HG03175 (cell line): ENCODE measurements around the gene SLC4A2.
A peak's percentile ranks its signal among the peaks of the same experiment; 100 is the strongest.
"Not testable (repeated sequence)": the region's sequence is repeated elsewhere in the genome, so short reads cannot be mapped to it uniquely, and the experiment has no call there.

Experiments used
- ATAC-seq: cut with Tn5 transposase; IDR thresholded peaks from one replicate; pipeline ENCODE4 v1.9.1; 2021; ENCODE audit warnings: mild to moderate bottlenecking, moderate library complexity; ENCODE audit not compliant: unreplicated experiment

SLC4A2 gene, protein sequence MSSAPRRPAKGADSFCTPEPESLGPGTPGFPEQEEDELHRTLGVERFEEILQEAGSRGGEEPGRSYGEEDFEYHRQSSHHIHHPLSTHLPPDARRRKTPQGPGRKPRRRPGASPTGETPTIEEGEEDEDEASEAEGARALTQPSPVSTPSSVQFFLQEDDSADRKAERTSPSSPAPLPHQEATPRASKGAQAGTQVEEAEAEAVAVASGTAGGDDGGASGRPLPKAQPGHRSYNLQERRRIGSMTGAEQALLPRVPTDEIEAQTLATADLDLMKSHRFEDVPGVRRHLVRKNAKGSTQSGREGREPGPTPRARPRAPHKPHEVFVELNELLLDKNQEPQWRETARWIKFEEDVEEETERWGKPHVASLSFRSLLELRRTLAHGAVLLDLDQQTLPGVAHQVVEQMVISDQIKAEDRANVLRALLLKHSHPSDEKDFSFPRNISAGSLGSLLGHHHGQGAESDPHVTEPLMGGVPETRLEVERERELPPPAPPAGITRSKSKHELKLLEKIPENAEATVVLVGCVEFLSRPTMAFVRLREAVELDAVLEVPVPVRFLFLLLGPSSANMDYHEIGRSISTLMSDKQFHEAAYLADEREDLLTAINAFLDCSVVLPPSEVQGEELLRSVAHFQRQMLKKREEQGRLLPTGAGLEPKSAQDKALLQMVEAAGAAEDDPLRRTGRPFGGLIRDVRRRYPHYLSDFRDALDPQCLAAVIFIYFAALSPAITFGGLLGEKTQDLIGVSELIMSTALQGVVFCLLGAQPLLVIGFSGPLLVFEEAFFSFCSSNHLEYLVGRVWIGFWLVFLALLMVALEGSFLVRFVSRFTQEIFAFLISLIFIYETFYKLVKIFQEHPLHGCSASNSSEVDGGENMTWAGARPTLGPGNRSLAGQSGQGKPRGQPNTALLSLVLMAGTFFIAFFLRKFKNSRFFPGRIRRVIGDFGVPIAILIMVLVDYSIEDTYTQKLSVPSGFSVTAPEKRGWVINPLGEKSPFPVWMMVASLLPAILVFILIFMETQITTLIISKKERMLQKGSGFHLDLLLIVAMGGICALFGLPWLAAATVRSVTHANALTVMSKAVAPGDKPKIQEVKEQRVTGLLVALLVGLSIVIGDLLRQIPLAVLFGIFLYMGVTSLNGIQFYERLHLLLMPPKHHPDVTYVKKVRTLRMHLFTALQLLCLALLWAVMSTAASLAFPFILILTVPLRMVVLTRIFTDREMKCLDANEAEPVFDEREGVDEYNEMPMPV

GRCh38 chr7:151059367-151060112 lies at the start of gene SLC4A2:
TSS of gene SLC4A2 (plus strand) at chr7:151059589. CDS start at chr7:151061988, 2,399 bp downstream.
- peak; percentile 31 for ATAC-seq

- ATAC-seq: no peak
Measured at GRCh38 chr7:151010037-151010306, 49.4 kb upstream of the SLC4A2 start.

GRCh38 chr7:151010307-151011096 lies 48.9 kb upstream of the SLC4A2 start:
- no peak for ATAC-seq

- ATAC-seq: no peak
Measured at GRCh38 chr7:151011097-151011409, 48.3 kb upstream of the SLC4A2 start.

GRCh38 chr7:151011616-151012015 lies 47.8 kb upstream of the SLC4A2 start:
- ATAC-seq: not testable (repeated sequence)

DNA sequence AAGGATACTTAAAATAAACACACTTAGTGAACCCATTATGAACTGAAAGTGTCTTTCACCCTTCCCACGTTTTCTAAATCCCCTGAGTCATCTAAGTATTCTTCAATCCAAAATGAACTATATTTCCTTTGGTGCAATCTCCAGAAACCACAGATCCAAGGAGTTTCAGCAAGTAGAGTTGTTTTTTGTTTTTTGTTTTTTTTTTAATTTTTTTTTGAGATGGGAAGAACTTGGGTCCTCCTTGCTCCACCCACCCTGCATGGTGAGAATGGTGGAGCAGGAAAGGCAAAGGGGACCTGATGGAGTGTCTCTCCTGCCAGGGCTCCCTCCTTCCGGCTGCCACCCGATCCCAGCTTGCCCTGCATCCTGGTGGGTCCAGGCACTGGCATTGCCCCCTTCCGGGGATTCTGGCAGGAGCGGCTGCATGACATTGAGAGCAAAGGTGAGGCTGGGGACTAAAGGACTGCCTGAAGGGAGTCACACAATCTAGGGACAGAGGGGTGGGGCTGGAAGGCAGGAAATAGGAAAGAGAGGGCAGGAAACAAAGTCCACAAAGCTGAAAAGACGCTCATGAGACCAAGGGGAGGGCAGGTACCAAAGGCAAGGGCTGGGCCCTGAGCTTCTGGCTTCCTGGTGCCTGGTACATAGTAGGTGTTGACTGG lies 47.2 kb upstream of the SLC4A2 start:
- no peak for ATAC-seq

DNA sequence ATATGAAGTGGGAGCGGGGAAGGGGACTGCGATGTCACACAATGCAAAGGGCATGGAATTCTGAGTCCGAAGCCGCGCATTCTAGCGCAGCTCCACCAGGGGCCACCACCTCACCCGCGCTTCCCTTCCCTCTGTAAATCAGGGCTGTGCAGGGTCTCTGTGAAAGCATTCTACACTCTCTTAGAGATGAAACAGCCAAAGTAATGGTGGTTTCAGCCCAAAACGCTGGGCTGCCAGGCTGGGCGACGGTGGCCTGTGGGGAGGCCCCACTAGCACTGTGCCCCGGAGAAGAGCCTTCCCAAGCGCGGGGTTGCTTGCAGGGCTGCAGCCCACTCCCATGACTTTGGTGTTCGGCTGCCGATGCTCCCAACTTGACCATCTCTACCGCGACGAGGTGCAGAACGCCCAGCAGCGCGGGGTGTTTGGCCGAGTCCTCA lies 46.5 kb upstream of the SLC4A2 start:
- no peak for ATAC-seq

DNA sequence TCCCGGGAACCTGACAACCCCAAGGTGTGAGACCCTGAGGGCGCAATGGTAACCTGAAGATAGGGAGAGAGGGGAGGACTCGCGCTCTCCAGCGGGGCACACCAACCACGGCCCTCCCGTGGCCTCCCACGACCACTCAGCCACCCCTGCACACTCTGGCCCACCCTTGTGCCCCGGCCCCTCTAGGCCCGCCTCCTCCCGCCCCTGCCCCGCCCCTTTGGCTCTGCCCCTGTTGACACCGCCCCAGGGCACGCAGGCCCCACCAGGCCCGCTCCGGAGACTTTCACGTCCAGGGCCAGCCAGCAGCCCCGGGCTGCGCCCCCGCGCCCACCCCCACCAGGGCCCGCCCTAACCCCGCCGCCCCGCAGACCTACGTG lies 46.0 kb upstream of the SLC4A2 start:
- ATAC-seq: no peak

DNA sequence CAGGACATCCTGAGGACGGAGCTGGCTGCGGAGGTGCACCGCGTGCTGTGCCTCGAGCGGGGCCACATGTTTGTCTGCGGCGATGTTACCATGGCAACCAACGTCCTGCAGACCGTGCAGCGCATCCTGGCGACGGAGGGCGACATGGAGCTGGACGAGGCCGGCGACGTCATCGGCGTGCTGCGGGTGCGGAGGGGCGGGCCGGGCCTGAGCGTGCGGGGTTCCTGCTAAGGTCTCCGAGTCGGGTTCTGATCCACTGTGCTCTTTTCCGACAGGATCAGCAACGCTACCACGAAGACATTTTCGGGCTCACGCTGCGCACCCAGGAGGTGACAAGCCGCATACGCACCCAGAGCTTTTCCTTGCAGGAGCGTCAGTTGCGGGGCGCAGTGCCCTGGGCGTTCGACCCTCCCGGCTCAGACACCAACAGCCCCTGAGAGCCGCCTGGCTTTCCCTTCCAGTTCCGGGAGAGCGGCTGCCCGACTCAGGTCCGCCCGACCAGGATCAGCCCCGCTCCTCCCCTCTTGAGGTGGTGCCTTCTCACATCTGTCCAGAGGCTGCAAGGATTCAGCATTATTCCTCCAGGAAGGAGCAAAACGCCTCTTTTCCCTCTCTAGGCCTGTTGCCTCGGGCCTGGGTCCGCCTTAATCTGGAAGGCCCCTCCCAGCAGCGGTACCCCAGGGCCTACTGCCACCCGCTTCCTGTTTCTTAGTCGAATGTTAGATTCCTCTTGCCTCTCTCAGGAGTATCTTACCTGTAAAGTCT lies 45.5 kb upstream of the SLC4A2 start:
- peak; percentile 62 for ATAC-seq

DNA sequence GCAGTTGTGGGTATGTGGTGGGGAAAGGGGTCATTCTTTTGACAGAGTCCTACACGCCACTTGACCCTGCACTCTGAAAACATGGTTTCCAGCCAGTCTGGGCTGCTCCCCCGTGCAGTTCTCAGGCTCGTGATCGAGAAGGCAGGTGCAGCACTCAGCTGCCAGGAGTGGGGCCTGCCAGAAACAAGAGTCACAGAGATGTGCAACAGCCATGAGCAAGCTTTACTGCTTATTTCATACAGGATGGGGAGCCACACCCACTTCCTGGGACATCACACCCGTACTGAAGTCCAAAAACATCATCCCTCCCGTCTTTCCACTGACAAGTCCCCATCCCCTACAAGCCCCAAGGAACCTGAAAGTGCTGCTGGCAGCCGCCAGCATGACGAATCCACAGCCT lies 44.4 kb upstream of the SLC4A2 start:
- ATAC-seq: no peak

DNA sequence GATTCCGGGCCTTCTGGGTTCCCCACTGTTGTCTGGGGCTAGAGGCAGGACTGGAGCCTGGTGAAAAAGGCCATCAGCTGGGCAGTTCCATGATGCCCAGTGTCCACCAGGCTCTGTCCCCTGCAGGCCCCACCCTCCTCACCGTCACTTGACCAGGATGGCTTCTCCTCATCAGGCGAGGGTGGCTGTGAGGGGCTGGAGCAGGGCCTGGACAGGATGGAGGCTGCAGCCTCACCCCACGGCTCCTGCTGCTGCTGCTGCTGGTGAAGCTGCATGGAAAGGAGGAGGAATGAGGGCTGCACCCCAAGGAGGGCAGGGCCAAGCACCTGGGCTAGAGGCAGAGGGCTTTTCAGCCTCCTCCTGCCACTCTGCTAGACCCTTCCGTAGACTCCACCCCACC lies 43.4 kb upstream of the SLC4A2 start:
- no peak for ATAC-seq

GRCh38 chr7:151016505-151016904 lies 42.9 kb upstream of the SLC4A2 start:
- ATAC-seq: no peak

DNA sequence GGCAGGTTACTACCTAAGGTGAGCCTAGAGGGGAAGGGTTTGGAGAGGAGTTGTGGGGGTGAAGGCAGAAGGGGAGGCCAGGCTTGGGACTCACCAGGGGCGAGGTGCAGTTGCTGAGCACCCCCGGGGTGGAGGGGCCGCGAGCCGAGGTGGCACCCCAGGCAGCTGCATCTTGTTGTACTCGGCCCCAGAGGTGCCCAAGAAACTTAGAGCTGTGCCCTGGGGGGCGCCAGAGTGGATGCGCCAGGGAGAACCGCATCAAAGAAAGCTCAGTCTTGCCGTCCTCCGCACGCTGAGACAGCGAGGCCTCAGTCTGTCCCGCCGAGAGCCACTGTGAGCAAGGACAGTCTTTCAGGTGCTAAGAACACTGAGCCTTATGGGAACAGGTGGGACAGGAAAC lies 42.4 kb upstream of the SLC4A2 start:
- ATAC-seq: no peak

- ATAC-seq: no peak
Measured at GRCh38 chr7:151017370-151017952, 41.9 kb upstream of the SLC4A2 start.

DNA sequence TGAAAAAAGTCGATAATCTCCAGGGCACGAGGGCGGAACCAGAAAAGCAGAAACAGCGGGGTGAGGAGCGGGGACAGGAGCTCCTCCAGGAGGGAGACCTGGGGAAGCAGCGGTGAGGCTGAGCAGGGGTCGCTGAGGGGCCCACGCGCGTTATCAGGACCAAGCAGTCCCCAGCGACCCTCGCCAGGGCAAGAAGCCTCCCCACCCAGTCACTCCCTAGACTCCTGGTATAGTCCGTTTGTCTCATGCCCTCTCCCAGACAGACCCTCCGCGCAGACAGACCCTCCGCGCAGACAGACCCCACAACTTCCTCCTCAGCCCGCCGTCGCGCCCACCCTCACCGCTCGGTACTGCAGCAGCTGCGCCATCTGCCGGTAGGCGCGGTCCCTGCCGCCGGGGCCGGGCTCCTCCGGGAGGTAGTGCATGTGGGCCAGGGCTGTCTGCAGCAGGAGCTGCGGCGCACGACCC lies 41.4 kb upstream of the SLC4A2 start:
- peak; percentile 53 for ATAC-seq

DNA sequence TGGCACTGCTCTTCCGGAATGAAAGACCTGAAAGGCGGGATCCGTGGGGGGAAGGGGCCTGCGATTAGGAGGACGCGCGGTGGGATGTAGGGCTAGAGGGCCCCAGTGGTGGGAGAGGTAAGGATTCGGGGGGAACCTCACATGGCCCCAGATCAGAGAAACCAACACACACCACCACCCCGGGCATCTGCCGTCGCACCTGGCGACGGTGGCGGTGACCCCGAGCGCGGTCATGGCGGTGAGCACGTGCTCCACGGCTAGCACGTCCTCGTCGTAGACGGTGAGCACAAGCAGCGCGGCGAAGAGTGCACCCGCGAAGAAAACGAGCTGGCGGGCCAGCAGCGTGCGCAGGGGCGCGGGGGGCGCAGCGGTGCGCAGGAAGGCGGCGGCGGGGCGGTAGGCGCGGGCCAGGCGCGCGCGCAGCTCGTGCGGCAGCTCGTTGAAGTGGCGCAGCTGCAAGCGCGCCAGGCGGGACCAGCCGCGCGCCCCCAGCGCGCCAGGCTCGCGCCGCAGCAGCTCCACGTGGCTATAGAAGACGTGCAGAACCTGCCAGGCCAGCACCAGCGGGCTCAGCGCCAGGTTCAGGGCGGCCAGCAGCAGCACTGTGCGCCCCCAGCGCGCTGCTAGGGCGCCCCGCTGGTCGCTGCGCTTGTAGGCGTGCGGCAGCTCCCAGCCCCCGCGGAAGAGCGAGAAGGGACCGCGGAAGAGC lies 40.8 kb upstream of the SLC4A2 start:
- no peak for ATAC-seq

- ATAC-seq: no peak
Measured at GRCh38 chr7:151019130-151019447, 40.3 kb upstream of the SLC4A2 start.

- no peak for ATAC-seq
Measured at GRCh38 chr7:151020231-151020630, 39.2 kb upstream of the SLC4A2 start.
